Fibroblast of lung (primary cell): Measurements from ENCODE around the gene DNAH9.

Source experiments
- EZH2 ChIP-seq: IDR thresholded peaks from 2 replicates; pipeline ENCODE4 v1.5.1; 2012; ENCODE audit warnings: low read length, control low read depth, mild to moderate bottlenecking; ENCODE audit errors: missing control alignments
- TF ChIP-seq, protein P1 (sequence below), 2 donors: IDR thresholded peaks in 1 of 2; conservative IDR thresholded peaks in 1 of 2; 1 replicate in 1 of 2; 2 replicates in 1 of 2; pipeline ENCODE4 v1.5.1; 2011 to 2012; ENCODE audit warnings: low read length in 2 of 2, control low read depth in 1 of 2, inconsistent platforms in 1 of 2, low read depth in 1 of 2, mild to moderate bottlenecking in 1 of 2

DNA sequence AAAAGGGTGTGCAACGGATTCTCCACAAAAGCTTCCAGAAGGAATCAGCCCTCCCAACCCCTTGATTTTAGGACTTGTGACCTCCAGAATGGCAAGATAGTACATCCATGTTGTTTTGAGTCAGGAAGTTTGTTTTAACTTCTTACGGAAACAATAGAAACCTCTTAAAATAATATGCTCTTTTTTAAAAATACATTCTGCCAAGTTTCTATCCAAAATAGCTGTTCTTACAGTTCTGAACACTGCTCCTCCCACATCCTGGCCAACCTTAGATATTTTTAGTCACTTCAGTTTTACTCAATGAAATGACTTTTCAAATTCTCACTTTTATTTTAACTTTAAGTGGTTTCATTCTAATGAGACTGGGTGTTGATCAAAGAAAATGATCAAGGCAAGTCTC is 242.6 kb downstream of the DNAH9 start:
- TF ChIP-seq, protein P1, sequence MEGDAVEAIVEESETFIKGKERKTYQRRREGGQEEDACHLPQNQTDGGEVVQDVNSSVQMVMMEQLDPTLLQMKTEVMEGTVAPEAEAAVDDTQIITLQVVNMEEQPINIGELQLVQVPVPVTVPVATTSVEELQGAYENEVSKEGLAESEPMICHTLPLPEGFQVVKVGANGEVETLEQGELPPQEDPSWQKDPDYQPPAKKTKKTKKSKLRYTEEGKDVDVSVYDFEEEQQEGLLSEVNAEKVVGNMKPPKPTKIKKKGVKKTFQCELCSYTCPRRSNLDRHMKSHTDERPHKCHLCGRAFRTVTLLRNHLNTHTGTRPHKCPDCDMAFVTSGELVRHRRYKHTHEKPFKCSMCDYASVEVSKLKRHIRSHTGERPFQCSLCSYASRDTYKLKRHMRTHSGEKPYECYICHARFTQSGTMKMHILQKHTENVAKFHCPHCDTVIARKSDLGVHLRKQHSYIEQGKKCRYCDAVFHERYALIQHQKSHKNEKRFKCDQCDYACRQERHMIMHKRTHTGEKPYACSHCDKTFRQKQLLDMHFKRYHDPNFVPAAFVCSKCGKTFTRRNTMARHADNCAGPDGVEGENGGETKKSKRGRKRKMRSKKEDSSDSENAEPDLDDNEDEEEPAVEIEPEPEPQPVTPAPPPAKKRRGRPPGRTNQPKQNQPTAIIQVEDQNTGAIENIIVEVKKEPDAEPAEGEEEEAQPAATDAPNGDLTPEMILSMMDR (conservative IDR thresholded peaks at IDR 0.05 in 1 of 2, IDR thresholded peaks at IDR 0.05 in 1 of 2; ENCODE audit: low read depth in 1 of 2, low read length in 2 of 2): no peak
- TF ChIP-seq EZH2: no peak
